HCT116 (cell line): ENCODE data around the gene NARS2. TPM values are rescaled to one million over a fixed set of nuclear protein-coding genes. Genes with fewer than 3 reads are reported as not detected.

Source experiments
- ATAC-seq: fragments of 200-7000 bp; cut with Tn5 transposase; 2 replicates; pipeline ENCODE4 v1.9.1; 2020; ENCODE audit warnings: mild to moderate bottlenecking, moderate library complexity
- BruUV-seq: library from RNA; stranded (reverse); fragments of 400-500 nt; replicated peaks from 2 replicates; lab custom pipeline; 2021; lab: Mats Ljungman, UMichigan
- CTCF ChIA-PET: fragments of 300-600 bp; sonication (Branson Sonifier 250); formaldehyde crosslinking; loops from one replicate; lab custom pipeline; 2021; ENCODE audit warnings: antibody characterized with exemption; lab: Charles Lee
- POLR2A ChIA-PET: fragments of 300-600, 350-600 bp; sonication (Branson Sonifier 250); formaldehyde crosslinking; loops from one replicate; lab custom pipeline; 2021; ENCODE audit warnings: antibody characterized with exemption; lab: Charles Lee
- RAD21 ChIA-PET, 2 experiments: fragments of 300-600 bp; sonication (Branson Sonifier 250); formaldehyde crosslinking; loops; one replicate each; lab custom pipeline; 2023; ENCODE audit warnings: low total read pairs in 2 of 2; ENCODE audit not compliant: uncharacterized antibody in 2 of 2, unreplicated experiment in 2 of 2, low non-redundant PET in 1 of 2; lab: Charles Lee
- DNase-seq: peaks from one replicate; pipeline ENCODE4 v3.0.0-alpha.2; 2010; ENCODE audit warnings: low read depth, low spot score
- H2AFZ ChIP-seq: fragments of 200-600 bp; shearing (Covaris generic), sonication (generic); 2 replicates; pipeline ENCODE4 v1.6.1; 2017; ENCODE audit warnings: low read depth, mixed run types, mixed read lengths, antibody characterized with exemption, low read length; ENCODE audit not compliant: poor library complexity, severe bottlenecking
- H3K27ac ChIP-seq: 2 replicates; pipeline ENCODE4 v1.5.1; 2012; ENCODE audit warnings: low read depth, low read length
- H3K27me3 ChIP-seq: fragments of 200-600 bp; sonication (generic); 2 replicates; pipeline ENCODE4 v1.6.1; 2016; ENCODE audit warnings: mixed run types, low read length, mixed read lengths; ENCODE audit not compliant: insufficient read depth
- H3K36me3 ChIP-seq, 2 experiments: fragments of 200-500 bp in 1 of 2; fragments of 200-600 bp in 1 of 2; sonication (Bioruptor generic) in 1 of 2; sonication (generic) in 1 of 2; 2 replicates each; pipeline versions ENCODE4 v1.5.1 to v1.6.1; 2014 to 2016; ENCODE audit warnings: low read length in 2 of 2, inconsistent platforms in 1 of 2, mixed read lengths in 1 of 2, mixed run types in 1 of 2; ENCODE audit not compliant: insufficient read depth in 2 of 2, control insufficient read depth in 1 of 2
- H3K4me1 ChIP-seq, 2 experiments: fragments of 200-600 bp in 1 of 2; sonication (generic) in 1 of 2; 2 replicates each; pipeline versions ENCODE4 v1.5.1 to v1.6.1; 2012 to 2017; ENCODE audit warnings: low read length in 2 of 2, inconsistent platforms in 1 of 2, mild to moderate bottlenecking in 1 of 2, mixed read lengths in 1 of 2, mixed run types in 1 of 2, moderate library complexity in 1 of 2; ENCODE audit not compliant: insufficient read depth in 2 of 2, control insufficient read depth in 1 of 2
- H3K4me2 ChIP-seq: fragments of 200-600 bp; sonication (generic); 2 replicates; pipeline ENCODE4 v1.6.1; 2017; ENCODE audit warnings: mixed run types, low read length, mixed read lengths
- H3K4me3 ChIP-seq, 2 experiments: fragments of 200-600 bp in 1 of 2; sonication (generic) in 1 of 2; replicated peaks in 1 of 2; 2 replicates each; pipeline ENCODE4 v1.5.1; 2011 to 2016; ENCODE audit warnings: low read length in 2 of 2, control low read depth in 1 of 2, low read depth in 1 of 2, mild to moderate bottlenecking in 1 of 2, mixed read lengths in 1 of 2, mixed run types in 1 of 2
- H3K79me2 ChIP-seq: fragments of 200-600 bp; sonication (generic); 2 replicates; pipeline ENCODE4 v1.6.1; 2017; ENCODE audit warnings: mild to moderate bottlenecking, mixed run types, low read length, moderate library complexity, mixed read lengths; ENCODE audit not compliant: insufficient read depth
- H3K9ac ChIP-seq: fragments of 200-600 bp; sonication (generic); 2 replicates; pipeline ENCODE4 v1.6.1; 2016; ENCODE audit warnings: low read length, mixed read lengths
- H3K9me2 ChIP-seq: fragments of 200-600 bp; sonication (generic), shearing (Covaris generic); 2 replicates; pipeline ENCODE4 v1.6.1; 2017; ENCODE audit warnings: mixed run types, mild to moderate bottlenecking, moderate library complexity; ENCODE audit not compliant: insufficient read depth
- H3K9me3 ChIP-seq, 2 experiments: fragments of 200-500 bp in 1 of 2; fragments of 200-600 bp in 1 of 2; sonication (Bioruptor generic) in 1 of 2; sonication (generic) in 1 of 2; 2 replicates each; pipeline ENCODE4 v1.6.1; 2014 to 2017; ENCODE audit warnings: low read length in 2 of 2, mixed read lengths in 2 of 2, inconsistent platforms in 1 of 2, low read depth in 1 of 2, mild to moderate bottlenecking in 1 of 2, mixed run types in 1 of 2, moderate library complexity in 1 of 2; ENCODE audit not compliant: control insufficient read depth in 1 of 2, insufficient read depth in 1 of 2
- H4K20me1 ChIP-seq: fragments of 200-600 bp; sonication (generic), shearing (Covaris generic); 2 replicates; pipeline ENCODE4 v1.6.1; 2017; ENCODE audit warnings: mixed run types, mild to moderate bottlenecking, moderate library complexity; ENCODE audit not compliant: insufficient read depth
- CBX3 ChIP-seq: IDR thresholded peaks from 2 replicates; pipeline ENCODE4 v1.6.1; 2012; ENCODE audit warnings: low read depth
- EGR1 ChIP-seq: IDR thresholded peaks from 2 replicates; pipeline ENCODE4 v1.6.1; 2012; ENCODE audit warnings: low read depth
- FOSL1 ChIP-seq: IDR thresholded peaks from 2 replicates; pipeline ENCODE4 v1.6.1; 2012; ENCODE audit warnings: low read depth
- POLR2AphosphoS5 ChIP-seq: IDR thresholded peaks from 2 replicates; pipeline ENCODE4 v1.6.1; 2011; ENCODE audit warnings: mild to moderate bottlenecking, low read depth, low read length, moderate library complexity
- SIN3A ChIP-seq: IDR thresholded peaks from 2 replicates; pipeline ENCODE4 v1.6.1; 2012; ENCODE audit warnings: low read depth
- TCF7L2 ChIP-seq: IDR thresholded peaks from 2 replicates; pipeline ENCODE4 v1.7.0; 2011; ENCODE audit warnings: borderline replicate concordance, inconsistent platforms; ENCODE audit not compliant: insufficient read depth, insufficient read length; ENCODE audit errors: extremely low read depth
- ZNF274 ChIP-seq: fragments of 200-500 bp; sonication (Bioruptor generic); IDR thresholded peaks from 2 replicates; pipeline ENCODE4 v1.6.1; 2014; ENCODE audit warnings: mild to moderate bottlenecking, low read depth, low read length, inconsistent platforms
- intact Hi-C: fragments of 100-400 bp; cut with micrococcal nuclease; formaldehyde crosslinking; loops from 2 replicates; pipeline ENCODE4 v1.10.0; 2022
- total RNA-seq: library from RNA; stranded (reverse); gene quantifications from one replicate; pipeline ENCODE4 v1.2.1, GENCODE V29; 2021; ENCODE audit not compliant: unreplicated experiment
- TF ChIP-seq, protein P1 (sequence below): IDR thresholded peaks from 2 replicates; pipeline ENCODE4 v1.6.1; 2012
- TF ChIP-seq, protein P2 (sequence below): IDR thresholded peaks from 2 replicates; pipeline ENCODE4 v1.6.1; 2012; ENCODE audit warnings: low read depth
- TF ChIP-seq, protein P3 (sequence below): IDR thresholded peaks from 2 replicates; pipeline ENCODE4 v1.6.1; 2011; ENCODE audit warnings: mild to moderate bottlenecking, low read length, moderate library complexity; ENCODE audit not compliant: insufficient replicate concordance; ENCODE audit errors: extremely low read depth

NARS2 gene
- total RNA-seq, 1 experiment from 2014 or later = 26.0 TPM

DNA sequence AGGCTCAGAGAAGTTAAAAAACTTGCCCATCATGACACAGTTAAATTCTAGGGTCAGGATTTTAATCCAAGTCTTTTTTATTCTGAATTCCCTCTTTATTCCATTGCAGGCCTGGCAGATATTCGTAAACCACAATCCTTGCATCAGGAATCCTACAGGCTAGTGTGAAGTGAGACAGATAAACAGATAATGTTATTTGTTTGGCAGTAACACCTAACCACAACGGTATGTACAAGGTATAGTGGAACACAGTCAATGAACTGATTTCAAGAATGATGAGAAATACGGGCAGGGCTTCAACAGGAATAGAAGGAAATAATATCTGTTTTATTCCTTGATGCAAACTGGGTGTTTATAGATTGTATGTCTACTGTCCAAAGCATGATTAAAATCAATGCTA lies 32.0 kb upstream of the NARS2 start:
- H3K9ac ChIP-seq = no peak overlapping the region
- H3K36me3 ChIP-seq = no peaks in the 10 kb centered on the region
- ChIA-PET CTCF (no interaction called here), RAD21 (no interaction called here), POLR2A (no interaction called here)
- H3K9me3 ChIP-seq = no peaks in the 10 kb centered on the region
- no peak overlapping the region for H3K4me3 ChIP-seq
- H4K20me1 ChIP-seq = no peaks in the 10 kb centered on the region
- TF ChIP-seq ZNF274 = no peak
- no peak for TF ChIP-seq FOSL1
- TF ChIP-seq, protein P1, sequence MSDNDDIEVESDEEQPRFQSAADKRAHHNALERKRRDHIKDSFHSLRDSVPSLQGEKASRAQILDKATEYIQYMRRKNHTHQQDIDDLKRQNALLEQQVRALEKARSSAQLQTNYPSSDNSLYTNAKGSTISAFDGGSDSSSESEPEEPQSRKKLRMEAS = no peak
- TF ChIP-seq CBX3 = no peak
- TF ChIP-seq, protein P2, sequence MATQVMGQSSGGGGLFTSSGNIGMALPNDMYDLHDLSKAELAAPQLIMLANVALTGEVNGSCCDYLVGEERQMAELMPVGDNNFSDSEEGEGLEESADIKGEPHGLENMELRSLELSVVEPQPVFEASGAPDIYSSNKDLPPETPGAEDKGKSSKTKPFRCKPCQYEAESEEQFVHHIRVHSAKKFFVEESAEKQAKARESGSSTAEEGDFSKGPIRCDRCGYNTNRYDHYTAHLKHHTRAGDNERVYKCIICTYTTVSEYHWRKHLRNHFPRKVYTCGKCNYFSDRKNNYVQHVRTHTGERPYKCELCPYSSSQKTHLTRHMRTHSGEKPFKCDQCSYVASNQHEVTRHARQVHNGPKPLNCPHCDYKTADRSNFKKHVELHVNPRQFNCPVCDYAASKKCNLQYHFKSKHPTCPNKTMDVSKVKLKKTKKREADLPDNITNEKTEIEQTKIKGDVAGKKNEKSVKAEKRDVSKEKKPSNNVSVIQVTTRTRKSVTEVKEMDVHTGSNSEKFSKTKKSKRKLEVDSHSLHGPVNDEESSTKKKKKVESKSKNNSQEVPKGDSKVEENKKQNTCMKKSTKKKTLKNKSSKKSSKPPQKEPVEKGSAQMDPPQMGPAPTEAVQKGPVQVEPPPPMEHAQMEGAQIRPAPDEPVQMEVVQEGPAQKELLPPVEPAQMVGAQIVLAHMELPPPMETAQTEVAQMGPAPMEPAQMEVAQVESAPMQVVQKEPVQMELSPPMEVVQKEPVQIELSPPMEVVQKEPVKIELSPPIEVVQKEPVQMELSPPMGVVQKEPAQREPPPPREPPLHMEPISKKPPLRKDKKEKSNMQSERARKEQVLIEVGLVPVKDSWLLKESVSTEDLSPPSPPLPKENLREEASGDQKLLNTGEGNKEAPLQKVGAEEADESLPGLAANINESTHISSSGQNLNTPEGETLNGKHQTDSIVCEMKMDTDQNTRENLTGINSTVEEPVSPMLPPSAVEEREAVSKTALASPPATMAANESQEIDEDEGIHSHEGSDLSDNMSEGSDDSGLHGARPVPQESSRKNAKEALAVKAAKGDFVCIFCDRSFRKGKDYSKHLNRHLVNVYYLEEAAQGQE = no peak
- H3K9me2 ChIP-seq = no peaks in the 10 kb centered on the region
- no peak overlapping the region for H3K4me2 ChIP-seq
- DNase-seq (no peak), ATAC-seq (no peak)
- no peaks in the 10 kb centered on the region for H3K79me2 ChIP-seq
- no peak overlapping the region for H3K27ac ChIP-seq
- no peak overlapping the region for H2AFZ ChIP-seq
- no TSS peak for BruUV-seq
- H3K27me3 ChIP-seq = peaks cover 9% of the 10 kb centered on the region; the same call in 1 of the 2 replicates
- intact Hi-C loops = no loop called here
- no peaks in the 10 kb centered on the region for H3K4me1 ChIP-seq

DNA sequence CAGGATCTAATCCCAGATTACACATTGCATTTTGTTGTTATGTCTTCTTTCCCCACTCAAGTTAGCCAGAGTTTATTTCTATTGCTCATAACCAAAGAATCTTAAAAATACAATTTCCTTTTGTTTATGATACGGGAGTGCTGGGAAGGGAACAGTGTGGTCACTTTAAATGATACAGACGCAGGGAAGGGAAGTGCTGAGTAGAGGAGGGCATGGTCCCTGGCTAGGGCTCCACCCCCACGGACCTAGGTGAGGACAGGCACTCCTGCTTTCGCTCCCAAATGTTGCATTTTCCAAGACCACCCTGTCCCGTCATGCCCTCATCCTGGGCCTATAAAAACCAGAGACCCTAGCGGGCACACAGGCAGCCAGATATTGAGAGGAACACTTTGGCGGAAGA lies 30.6 kb upstream of the NARS2 start:
- no peaks in the 10 kb centered on the region for H3K79me2 ChIP-seq
- no peaks in the 10 kb centered on the region for H3K9me3 ChIP-seq
- ChIA-PET POLR2A (no interaction called here), RAD21 (no interaction called here), CTCF (no interaction called here)
- H3K9ac ChIP-seq = no peak overlapping the region
- DNase-seq (no peak), ATAC-seq (no peak)
- H3K4me3 ChIP-seq = no peak overlapping the region
- no peak overlapping the region for H2AFZ ChIP-seq
- intact Hi-C loops = no loop called here
- no peaks in the 10 kb centered on the region for H3K9me2 ChIP-seq
- H3K27me3 ChIP-seq = peaks cover 9% of the 10 kb centered on the region; the same call in 1 of the 2 replicates
- BruUV-seq = no TSS peak
- no peak overlapping the region for H3K4me2 ChIP-seq
- H3K36me3 ChIP-seq = no peaks in the 10 kb centered on the region
- no peak overlapping the region for H3K27ac ChIP-seq
- no peaks in the 10 kb centered on the region for H4K20me1 ChIP-seq
- no peaks in the 10 kb centered on the region for H3K4me1 ChIP-seq
- TF ChIP-seq TCF7L2 (no peak), SIN3A (no peak), POLR2AphosphoS5 (no peak), EGR1 (no peak), ZNF274 (no peak)
- TF ChIP-seq, protein P3, sequence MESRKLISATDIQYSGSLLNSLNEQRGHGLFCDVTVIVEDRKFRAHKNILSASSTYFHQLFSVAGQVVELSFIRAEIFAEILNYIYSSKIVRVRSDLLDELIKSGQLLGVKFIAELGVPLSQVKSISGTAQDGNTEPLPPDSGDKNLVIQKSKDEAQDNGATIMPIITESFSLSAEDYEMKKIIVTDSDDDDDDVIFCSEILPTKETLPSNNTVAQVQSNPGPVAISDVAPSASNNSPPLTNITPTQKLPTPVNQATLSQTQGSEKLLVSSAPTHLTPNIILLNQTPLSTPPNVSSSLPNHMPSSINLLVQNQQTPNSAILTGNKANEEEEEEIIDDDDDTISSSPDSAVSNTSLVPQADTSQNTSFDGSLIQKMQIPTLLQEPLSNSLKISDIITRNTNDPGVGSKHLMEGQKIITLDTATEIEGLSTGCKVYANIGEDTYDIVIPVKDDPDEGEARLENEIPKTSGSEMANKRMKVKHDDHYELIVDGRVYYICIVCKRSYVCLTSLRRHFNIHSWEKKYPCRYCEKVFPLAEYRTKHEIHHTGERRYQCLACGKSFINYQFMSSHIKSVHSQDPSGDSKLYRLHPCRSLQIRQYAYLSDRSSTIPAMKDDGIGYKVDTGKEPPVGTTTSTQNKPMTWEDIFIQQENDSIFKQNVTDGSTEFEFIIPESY = no peak
- TF ChIP-seq, protein P2 = no peak
